Activated naive CD4-positive, alpha-beta T cell treated with anti-CD3 and anti-CD28 coated beads, Interleukin-2, amount 50 U/mL, for 16 hours (primary cell): ENCODE results near the gene NEDD4L.
"Not testable (repeated sequence)": the region's sequence is repeated elsewhere in the genome, so short reads cannot be mapped to it uniquely, and the experiment has no call there.

Experiments used
- DNase-seq: peaks from one replicate; pipeline ENCODE4 v3.0.0-alpha.2; 2020

The NEDD4L gene

GRCh38 chr18:58407649-58408407 lies 363.8 kb downstream of the NEDD4L start:
- DNase-seq: no peak

- no peak for DNase-seq
These were observed 364.6 kb downstream of the NEDD4L start for GRCh38 chr18:58408665-58409064.

GRCh38 chr18:58409802-58410445 lies 365.9 kb downstream of the NEDD4L start:
- DNase-seq: no peak

GRCh38 chr18:58411323-58411722 lies 367.3 kb downstream of the NEDD4L start:
- DNase-seq: no peak

DNA sequence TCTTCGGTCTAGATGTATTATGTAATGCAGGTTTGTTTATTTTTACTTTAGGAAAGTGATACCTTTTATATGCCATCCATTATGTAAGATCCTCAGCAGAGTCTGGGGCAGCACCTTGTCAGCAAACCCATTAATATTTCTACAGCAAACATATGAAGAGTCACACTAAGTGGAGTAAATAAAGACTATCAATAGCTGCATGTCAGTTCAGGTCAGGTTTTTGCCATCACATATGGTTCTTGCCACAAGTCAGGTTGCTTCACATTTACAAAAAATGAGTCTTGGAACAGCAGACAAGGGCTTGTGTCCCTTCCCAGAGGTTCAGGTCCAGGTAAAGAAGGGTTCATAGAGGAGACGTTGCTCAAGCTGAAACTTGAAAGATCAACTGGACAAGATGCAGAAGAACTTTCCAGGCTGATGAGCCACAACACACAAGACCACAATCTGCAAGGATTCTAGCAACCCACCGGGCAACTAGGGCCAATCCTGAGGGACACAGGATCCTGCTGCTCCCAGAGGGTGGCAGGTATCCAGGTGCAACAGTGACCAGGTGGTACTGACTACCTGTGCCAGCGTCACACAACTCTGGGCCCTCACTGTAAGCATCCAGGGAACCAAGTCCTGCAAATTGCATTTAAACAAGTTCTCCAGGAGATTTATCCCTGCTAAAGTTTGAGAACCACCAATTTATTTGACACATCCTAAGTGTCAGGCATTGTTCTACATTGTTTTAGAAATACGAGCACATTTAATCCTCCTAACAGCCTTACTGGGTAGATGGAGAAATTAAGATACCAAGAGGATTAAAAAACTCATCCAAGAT lies 369.0 kb downstream of the NEDD4L start:
- no peak for DNase-seq

GRCh38 chr18:58413667-58414628 lies 369.9 kb downstream of the NEDD4L start:
- DNase-seq: no peak

DNA sequence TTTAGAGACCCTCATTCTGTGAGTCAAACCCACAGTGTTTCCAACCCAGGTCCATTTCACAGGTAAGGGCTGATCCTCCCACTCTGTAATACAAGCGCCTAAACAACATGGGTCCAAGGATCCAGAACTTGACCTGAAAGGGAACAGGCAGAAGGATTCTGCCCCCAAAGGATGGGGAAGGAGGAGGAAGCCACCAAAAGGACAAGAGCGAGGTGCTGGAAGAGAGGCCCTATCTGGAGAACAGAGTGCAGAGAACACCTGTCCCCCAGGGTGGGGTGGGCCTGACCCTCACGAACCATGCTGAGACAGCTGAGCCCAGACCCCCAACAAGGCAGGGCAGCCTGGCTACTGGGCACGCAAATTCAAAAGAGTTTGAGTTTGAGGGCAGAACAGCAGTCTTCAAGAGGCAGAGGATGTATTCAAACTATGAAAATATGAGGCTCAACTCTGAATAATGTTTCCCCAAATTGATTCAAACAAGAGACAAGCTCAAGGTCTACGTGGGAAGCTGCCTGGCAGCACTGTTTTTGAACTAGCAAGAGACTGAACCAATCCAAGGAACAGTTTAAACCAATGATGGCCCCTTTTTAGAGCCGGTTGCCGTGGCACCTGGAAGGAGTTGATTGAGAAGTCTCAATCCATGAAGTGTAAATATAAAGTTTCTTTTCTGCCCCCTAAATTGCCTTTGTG lies 372.1 kb downstream of the NEDD4L start:
- no peak for DNase-seq

- DNase-seq: no peak
These were observed 373.0 kb downstream of the NEDD4L start for GRCh38 chr18:58416704-58417683.

- DNase-seq: no peak
These were observed 373.7 kb downstream of the NEDD4L start for GRCh38 chr18:58417752-58418151.

DNA sequence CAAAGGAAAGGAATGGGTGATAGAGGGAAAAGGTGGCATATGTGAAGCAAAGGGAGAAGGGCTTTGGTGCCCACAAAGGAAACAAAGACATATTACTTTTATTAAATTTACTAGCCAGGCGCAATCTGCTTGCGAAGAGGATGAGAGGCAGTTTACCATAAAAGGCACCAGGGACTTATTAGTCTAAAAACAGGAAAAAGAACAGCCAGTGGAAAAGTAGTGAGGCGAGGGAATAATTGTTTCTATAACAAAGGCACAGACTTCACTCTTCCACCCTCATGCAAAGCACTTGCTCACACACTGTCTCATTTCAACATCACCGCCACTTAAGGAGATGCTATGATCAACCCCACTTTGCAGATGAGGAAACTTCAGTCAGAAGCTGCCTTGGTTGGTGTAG lies 374.3 kb downstream of the NEDD4L start:
- no peak for DNase-seq

DNA sequence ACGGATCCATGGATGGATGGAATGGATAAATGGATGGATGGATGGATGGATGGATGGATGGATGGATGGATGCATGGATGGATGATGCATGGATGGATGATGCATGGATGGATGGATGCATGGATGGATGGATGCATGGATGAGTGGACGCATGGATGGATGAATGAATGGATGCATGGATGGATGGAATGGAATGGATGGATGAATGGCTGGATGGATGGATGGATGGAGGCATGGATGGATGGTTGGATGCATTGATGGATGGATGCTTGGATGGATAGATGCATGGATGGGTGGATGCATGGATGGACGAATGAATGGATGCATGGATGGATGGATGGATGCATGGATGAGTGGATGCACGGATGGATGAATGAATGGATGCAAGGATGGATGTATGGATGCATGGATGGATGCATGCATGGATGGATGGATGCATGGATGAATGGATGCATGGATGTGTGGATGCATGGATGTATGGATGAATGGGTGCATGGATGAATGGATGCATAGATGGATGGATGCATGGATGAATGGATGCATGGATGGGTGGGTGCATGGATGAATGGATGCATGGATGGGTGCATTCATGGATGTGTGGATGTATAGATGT lies 375.7 kb downstream of the NEDD4L start:
- DNase-seq: no peak

DNA sequence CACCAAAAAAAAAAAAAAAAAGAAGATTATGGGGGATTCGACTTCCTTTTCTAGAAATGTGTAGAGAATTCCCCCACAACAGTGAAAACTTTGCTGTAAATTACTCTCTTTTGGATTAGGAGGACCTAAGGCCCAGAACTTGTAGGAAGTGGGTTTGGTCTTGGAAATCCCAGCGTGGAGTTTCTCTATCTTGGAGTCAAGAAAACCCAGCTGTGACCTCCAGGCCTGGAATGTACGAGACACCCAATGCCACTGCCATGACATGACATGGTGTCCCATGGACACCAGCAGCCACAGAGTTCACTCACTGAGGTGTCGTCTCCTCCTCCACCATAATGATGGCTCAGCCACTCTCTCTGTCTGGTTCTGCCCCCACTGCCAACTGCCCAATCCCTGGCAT lies 382.6 kb downstream of the NEDD4L start:
- DNase-seq: no peak

- DNase-seq: no peak
These were observed 383.3 kb downstream of the NEDD4L start for GRCh38 chr18:58427321-58427720.

DNA sequence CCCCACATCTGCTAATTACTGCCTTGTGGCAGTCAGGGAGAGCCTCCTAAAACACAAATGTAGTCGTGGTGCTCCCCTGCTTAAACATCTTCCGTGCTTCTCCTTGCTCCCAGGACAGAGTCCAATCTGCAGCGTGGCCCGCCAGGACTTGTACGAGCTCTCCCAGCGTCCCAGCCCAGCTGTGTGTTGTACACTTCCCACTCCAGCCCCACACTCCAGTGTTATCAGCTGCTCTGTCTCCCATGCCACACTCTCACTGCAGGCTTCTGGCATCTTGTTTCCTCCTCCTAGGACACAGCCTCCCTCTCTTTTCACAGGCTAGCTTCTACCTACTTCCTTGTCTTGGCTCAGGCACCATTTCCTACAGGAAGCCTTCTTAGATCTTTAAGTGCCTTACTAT lies 385.4 kb downstream of the NEDD4L start:
- no peak for DNase-seq

DNA sequence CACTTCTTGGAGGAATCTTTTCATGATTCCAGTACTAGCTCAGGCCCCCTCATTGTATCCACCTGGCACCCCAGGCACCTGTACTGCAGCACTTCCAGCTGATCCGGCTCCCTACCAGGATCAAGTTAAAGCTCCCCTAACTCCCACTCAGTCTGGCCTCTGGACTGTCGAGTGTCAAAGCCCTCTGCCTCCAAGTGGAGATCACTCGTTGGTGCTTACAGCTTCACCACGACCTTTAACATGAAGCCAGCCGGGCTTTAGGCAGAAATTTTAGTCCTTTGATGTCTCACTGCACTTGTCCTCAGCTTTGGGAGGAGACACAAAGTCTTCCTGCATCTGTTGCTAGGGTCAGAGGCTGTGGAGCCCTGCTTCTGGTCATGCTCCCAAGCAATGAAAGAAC lies 387.2 kb downstream of the NEDD4L start:
- DNase-seq: no peak

DNA sequence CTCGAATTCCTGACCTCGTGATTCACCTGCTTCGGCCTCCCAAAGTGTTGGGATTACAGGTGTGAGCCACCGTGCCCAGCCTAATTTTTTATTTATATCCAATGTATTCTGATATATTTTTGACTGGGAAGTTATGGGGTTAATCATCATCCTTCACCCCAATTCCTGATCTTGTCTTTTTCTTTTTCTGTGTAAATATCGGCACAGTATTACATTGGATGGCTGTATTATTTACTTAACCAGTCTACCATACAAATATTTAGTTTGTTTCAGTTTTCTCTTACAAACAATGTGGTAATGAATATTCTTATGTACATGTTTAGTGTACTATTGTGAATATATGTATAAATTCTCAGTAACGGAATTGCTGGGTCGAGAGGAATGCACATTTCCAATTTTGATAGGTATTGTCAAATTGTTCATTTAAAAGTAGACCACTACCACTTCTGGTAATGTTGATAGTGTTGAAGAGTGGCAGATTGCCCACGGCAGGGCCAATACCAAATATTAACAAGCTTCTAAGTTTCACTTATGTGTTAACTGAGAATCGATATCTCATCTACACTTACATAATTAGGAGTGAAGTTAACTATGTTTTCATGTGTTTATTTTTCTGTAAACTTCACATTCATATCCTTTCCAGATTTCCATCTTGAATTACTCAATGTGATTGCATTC lies 388.2 kb downstream of the NEDD4L start:
- DNase-seq: no peak

DNA sequence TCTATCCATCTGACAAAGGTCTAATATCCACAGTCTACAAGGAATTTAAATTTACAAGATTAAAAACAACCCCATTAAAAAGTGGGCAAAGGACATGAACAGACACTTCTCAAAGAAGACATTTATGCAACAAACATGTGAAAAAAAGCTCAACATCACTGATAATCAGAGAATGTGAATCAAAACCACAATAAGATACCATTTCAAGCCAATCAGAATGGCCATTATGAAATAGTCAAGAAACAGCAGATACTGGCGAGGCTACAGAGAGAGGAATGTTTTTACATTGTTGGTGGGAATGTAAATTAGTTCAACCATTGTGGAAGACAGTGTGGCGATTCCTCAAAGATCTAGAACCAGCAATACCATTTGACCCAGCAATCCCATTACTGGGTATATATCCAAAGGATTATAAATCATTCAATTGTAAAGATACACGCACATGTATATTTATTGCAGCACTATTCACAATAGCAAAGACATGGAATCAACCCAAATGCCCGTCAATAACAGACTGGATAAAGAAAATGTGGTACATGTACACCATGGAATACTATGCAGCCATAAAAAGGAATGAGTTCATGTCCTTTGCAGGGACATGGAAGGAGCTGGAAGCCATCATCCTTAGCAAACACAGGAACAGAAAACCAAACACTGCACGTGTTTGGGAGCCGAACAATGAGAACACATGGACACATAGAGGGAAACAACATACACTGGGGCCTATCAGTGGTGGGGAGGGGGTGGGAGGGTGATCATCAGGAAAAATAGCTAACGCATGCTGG lies 391.4 kb downstream of the NEDD4L start:
- not testable (repeated sequence) for DNase-seq

- DNase-seq: no peak
These were observed 394.3 kb downstream of the NEDD4L start for GRCh38 chr18:58438161-58438957.
